Colonic mucosa (tissue), 4 donors: Measurements from ENCODE around the gene SUPT3H. TPM values are rescaled to one million over a fixed set of nuclear protein-coding genes. Genes with fewer than 3 reads are reported as not detected.

Experiments
- DNase-seq: peaks from one replicate; pipeline ENCODE4 v3.0.0-alpha.2; 2020
- H3K27ac ChIP-seq: fragments of 200-600 bp; one replicate; pipeline ENCODE4 v1.8.0; 2021
- H3K27me3 ChIP-seq: fragments of 200-600 bp; one replicate; pipeline ENCODE4 v1.8.0; 2021
- H3K36me3 ChIP-seq: fragments of 200-600 bp; one replicate; pipeline ENCODE4 v1.8.0; 2021
- H3K4me1 ChIP-seq: fragments of 200-600 bp; one replicate; pipeline ENCODE4 v1.8.0; 2021; ENCODE audit warnings: mild to moderate bottlenecking
- H3K4me3 ChIP-seq: fragments of 200-600 bp; one replicate; pipeline ENCODE4 v1.8.0; 2021
- H3K9ac ChIP-seq, 2 donors: one replicate each; pipeline ENCODE4 v1.7.0; 2013; ENCODE audit warnings: control low read depth in 2 of 2, low read depth in 2 of 2, low read length in 2 of 2
- H3K9me3 ChIP-seq: fragments of 200-600 bp; one replicate; pipeline ENCODE4 v1.8.0; 2021
- CTCF ChIP-seq: fragments of 200-600 bp; IDR thresholded peaks from one replicate; pipeline ENCODE4 v1.8.0; 2022; ENCODE audit warnings: antibody characterized with exemption, mild to moderate bottlenecking
- intact Hi-C: fragments of 100-400 bp; cut with DNase I; formaldehyde crosslinking; loops from one replicate; pipeline ENCODE4 v1.14.1; 2022
- total RNA-seq, 2 donors: library from RNA; stranded (reverse); fragmentation: NEBNext Ultra II Directional in 1 of 2; extraction: Animal tissue kit (Norgen Biotek cat#: 25700) in 1 of 2; gene quantifications; one replicate each; pipeline ENCODE4 v1.2.1, GENCODE V29; 2021
- donor health status: healthy.
- donor health status: DM: no; HTN: no; CAD: no.
- donor health status: DM: no; HTN: no; CAD: no.

Gene SUPT3H
- total RNA-seq, 2 donors from 2014 or later, result 3.4 to 4.1 TPM

DNA sequence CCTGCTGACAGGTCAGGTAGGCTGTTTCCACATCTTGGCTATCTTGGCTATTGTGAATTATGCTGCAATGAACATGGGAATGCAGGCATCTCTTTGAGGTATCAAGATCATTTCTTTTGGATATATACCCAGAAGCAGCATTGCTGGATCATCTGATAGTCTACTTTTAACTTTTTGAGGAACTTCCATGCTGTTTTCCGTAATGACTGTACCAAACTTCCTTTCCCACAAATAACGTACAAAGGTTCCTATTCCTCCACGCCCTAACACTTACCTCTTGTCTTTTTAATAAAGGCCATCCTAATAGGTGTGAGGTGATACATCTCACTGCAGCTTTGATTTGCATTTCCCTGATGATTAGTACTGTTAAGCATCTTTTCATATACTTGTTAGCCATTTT is 388.3 kb downstream of the SUPT3H start:
- Histone ChIP-seq H3K9me3 (no peaks in the 10 kb centered on the region), H3K27ac (no peak overlapping the region), H3K36me3 (no peaks in the 10 kb centered on the region), H3K4me3 (no peak overlapping the region), H3K27me3 (no peaks in the 10 kb centered on the region), H3K9ac (no peak overlapping the region), H3K4me1 (no peaks in the 10 kb centered on the region)
- intact Hi-C loops, result no loop called here
- no peak for DNase-seq
- TF ChIP-seq CTCF, result no peak

- no peak overlapping the region for H3K9ac ChIP-seq
- TF ChIP-seq CTCF, result no peak
- H3K27ac ChIP-seq, result no peak overlapping the region
Measured at GRCh38 chr6:44985006-44985405, 392.7 kb downstream of the SUPT3H start.

DNA sequence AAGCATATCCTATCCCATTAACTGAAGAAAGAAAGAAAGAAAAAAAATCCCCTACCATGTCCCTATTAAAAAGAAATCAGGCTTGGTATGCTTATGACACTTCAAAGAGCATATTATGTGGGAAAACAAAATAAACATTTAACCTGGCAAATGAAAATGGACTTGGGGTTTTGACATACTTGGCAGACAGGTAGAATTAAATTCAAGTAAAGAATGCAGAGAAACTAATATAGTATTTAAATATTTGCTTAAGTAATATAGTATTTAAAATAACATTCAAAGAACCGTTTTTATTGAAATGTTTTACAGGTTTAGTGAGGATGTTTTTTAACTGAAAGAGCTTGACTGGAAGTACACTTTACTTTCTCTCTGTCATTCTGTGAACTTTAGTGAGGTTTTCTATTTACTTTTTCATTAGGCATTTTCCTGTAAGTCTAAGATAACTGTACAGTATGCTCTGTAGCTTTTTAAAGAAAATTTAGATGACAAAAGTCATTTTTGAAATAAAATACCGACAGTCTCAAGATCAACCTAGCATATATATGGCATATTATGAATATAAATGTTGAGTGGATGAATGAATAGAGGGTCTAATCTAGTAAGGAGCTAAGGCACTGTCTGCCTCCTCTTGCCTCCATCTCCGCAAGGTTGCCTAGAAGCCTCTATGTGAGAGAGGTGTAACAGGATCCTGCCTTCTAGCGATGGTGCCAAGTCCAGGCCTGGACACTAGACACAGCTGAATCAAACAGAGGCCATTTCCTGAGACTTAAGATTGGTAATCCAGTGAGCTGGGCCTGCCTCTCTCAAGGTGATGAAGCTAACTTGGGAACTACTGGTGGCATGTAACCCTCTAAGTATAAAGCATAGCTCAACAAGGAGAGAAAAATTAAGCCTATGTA is 394.0 kb downstream of the SUPT3H start:
- no peak for TF ChIP-seq CTCF
- Histone ChIP-seq H3K4me3 (no peak overlapping the region), H3K9me3 (no peaks in the 10 kb centered on the region), H3K36me3 (no peaks in the 10 kb centered on the region), H3K27ac (no peak overlapping the region), H3K27me3 (no peaks in the 10 kb centered on the region), H3K4me1 (no peaks in the 10 kb centered on the region), H3K9ac (no peak overlapping the region)
- intact Hi-C loops, result no loop called here
- no peak for DNase-seq

More at GRCh38 chr6:44985006-44985405, 392.7 kb downstream of the SUPT3H start:
- Histone ChIP-seq H3K27me3 (no peaks in the 10 kb centered on the region), H3K9me3 (no peaks in the 10 kb centered on the region), H3K4me1 (no peaks in the 10 kb centered on the region), H3K36me3 (no peaks in the 10 kb centered on the region), H3K4me3 (no peak overlapping the region)
- intact Hi-C loops, result no loop called here
- no peak for DNase-seq

DNA sequence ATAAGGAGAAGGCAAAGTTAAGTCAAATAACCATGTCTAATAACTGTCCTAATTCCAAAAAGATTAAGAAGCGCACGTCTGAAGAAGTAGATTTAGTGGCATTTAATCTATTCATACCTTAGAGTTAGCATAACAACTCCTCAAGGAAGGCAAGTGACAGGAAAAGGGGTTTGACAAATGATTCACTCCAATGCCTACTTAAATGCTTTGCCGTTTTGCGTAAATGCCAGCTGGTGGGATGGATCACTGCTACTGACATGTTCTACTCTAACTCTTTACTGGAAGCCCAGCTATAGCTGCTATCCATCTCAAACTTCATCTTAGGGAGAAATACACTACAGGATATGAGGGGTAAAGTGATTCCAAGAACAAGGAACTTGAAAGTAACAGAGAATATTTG is 396.9 kb downstream of the SUPT3H start:
- intact Hi-C loops, result no loop called here
- H3K27me3 ChIP-seq, result no peaks in the 10 kb centered on the region

More for the DNA sequence above, 396.9 kb downstream of the SUPT3H start:
- Histone ChIP-seq H3K9ac (no peak overlapping the region), H3K4me1 (no peaks in the 10 kb centered on the region), H3K36me3 (no peaks in the 10 kb centered on the region), H3K27ac (no peak overlapping the region), H3K9me3 (no peaks in the 10 kb centered on the region), H3K4me3 (no peak overlapping the region)
- no peak for DNase-seq
- TF ChIP-seq CTCF, result no peak
